GM23338 (cell line): ENCODE results near the gene COL18A1. TPM values are rescaled to one million over a fixed set of nuclear protein-coding genes. Genes with fewer than 3 reads are reported as not detected.

ENCODE experiments used
- CTCF ChIP-seq, 2 experiments: fragments of 200-600 bp in 1 of 2; sonication (generic) in 1 of 2; conservative IDR thresholded peaks; 2 replicates each; pipeline versions ENCODE4 v1.5.1 to v1.6.1; 2016 to 2017; ENCODE audit warnings: antibody characterized with exemption in 2 of 2, low read depth in 2 of 2, mild to moderate bottlenecking in 2 of 2, moderate library complexity in 1 of 2
- STAT1 ChIP-seq: IDR thresholded peaks from one replicate; pipeline ENCODE4 v1.6.1; 2016; ENCODE audit warnings: antibody characterized with exemption; ENCODE audit not compliant: unreplicated experiment
- polyA plus RNA-seq: library from polyadenylated mRNA; unstranded; fragments of >200 nt; fragmentation: Nextera tagmentation; extraction: Ambion mirVana; gene quantifications from 2 replicates; pipeline ENCODE4 v1.2.1, GENCODE V29; 2016
- total RNA-seq: library from RNA; depleted of rRNA; stranded (reverse); fragments of >200 nt; shearing (Covaris generic); gene quantifications from 2 replicates; pipeline ENCODE4 v1.2.3, GENCODE V29; 2014
- TF ChIP-seq, protein P1 (sequence below): fragments of 250-450 bp; sonication (Bioruptor Pico); IDR thresholded peaks from 2 replicates; pipeline ENCODE4 v1.5.0; 2020; ENCODE audit warnings: mild to moderate bottlenecking, moderate library complexity
- TF ChIP-seq, protein P2 (sequence below): IDR thresholded peaks from one replicate; pipeline ENCODE4 v1.6.1; 2018; ENCODE audit warnings: antibody characterized with exemption; ENCODE audit not compliant: unreplicated experiment

Gene COL18A1
- total and polyA plus RNA-seq, 2 experiments from 2014 or later, result 38.4 to 430 TPM

DNA sequence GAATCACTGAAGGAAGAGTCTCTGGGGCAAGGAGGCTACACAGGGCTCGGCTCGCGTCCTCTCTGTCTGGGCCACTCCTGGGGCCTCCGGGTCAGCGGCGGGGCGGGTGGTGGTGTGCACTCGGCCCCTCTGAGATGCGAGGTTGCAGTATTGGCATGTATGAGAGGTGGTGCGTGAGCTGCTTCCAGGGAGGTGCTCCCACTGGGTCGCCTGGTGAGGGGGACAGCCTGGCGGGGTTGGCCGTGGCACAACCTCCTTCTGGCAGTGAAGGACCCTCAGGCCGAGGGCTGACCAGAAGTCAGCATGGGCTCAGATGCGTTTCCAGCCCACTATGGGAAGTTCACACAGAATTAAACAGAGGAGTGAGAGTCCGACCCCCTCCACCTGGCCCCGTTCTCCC lies 38.5 kb upstream of the COL18A1 start (continued):
- TF ChIP-seq, protein P1, sequence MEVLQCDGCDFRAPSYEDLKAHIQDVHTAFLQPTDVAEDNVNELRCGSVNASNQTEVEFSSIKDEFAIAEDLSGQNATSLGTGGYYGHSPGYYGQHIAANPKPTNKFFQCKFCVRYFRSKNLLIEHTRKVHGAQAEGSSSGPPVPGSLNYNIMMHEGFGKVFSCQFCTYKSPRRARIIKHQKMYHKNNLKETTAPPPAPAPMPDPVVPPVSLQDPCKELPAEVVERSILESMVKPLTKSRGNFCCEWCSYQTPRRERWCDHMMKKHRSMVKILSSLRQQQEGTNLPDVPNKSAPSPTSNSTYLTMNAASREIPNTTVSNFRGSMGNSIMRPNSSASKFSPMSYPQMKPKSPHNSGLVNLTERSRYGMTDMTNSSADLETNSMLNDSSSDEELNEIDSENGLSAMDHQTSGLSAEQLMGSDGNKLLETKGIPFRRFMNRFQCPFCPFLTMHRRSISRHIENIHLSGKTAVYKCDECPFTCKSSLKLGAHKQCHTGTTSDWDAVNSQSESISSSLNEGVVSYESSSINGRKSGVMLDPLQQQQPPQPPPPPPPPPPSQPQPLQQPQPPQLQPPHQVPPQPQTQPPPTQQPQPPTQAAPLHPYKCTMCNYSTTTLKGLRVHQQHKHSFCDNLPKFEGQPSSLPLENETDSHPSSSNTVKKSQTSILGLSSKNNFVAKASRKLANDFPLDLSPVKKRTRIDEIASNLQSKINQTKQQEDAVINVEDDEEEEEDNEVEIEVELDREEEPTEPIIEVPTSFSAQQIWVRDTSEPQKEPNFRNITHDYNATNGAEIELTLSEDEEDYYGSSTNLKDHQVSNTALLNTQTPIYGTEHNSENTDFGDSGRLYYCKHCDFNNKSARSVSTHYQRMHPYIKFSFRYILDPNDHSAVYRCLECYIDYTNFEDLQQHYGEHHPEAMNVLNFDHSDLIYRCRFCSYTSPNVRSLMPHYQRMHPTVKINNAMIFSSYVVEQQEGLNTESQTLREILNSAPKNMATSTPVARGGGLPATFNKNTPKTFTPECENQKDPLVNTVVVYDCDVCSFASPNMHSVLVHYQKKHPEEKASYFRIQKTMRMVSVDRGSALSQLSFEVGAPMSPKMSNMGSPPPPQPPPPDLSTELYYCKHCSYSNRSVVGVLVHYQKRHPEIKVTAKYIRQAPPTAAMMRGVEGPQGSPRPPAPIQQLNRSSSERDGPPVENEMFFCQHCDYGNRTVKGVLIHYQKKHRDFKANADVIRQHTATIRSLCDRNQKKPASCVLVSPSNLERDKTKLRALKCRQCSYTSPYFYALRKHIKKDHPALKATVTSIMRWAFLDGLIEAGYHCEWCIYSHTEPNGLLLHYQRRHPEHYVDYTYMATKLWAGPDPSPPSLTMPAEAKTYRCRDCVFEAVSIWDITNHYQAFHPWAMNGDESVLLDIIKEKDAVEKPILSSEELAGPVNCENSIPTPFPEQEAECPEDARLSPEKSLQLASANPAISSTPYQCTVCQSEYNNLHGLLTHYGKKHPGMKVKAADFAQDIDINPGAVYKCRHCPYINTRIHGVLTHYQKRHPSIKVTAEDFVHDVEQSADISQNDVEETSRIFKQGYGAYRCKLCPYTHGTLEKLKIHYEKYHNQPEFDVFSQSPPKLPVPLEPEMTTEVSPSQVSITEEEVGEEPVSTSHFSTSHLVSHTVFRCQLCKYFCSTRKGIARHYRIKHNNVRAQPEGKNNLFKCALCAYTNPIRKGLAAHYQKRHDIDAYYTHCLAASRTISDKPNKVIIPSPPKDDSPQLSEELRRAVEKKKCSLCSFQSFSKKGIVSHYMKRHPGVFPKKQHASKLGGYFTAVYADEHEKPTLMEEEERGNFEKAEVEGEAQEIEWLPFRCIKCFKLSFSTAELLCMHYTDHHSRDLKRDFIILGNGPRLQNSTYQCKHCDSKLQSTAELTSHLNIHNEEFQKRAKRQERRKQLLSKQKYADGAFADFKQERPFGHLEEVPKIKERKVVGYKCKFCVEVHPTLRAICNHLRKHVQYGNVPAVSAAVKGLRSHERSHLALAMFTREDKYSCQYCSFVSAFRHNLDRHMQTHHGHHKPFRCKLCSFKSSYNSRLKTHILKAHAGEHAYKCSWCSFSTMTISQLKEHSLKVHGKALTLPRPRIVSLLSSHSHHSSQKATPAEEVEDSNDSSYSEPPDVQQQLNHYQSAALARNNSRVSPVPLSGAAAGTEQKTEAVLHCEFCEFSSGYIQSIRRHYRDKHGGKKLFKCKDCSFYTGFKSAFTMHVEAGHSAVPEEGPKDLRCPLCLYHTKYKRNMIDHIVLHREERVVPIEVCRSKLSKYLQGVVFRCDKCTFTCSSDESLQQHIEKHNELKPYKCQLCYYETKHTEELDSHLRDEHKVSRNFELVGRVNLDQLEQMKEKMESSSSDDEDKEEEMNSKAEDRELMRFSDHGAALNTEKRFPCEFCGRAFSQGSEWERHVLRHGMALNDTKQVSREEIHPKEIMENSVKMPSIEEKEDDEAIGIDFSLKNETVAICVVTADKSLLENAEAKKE (CRISPR knock-in tag), result no peak
- TF ChIP-seq CTCF (conservative IDR thresholded peaks at IDR 0.05; ENCODE audit: low read depth in 2 of 2) (no peak), STAT1 (no peak)
- TF ChIP-seq, protein P2, sequence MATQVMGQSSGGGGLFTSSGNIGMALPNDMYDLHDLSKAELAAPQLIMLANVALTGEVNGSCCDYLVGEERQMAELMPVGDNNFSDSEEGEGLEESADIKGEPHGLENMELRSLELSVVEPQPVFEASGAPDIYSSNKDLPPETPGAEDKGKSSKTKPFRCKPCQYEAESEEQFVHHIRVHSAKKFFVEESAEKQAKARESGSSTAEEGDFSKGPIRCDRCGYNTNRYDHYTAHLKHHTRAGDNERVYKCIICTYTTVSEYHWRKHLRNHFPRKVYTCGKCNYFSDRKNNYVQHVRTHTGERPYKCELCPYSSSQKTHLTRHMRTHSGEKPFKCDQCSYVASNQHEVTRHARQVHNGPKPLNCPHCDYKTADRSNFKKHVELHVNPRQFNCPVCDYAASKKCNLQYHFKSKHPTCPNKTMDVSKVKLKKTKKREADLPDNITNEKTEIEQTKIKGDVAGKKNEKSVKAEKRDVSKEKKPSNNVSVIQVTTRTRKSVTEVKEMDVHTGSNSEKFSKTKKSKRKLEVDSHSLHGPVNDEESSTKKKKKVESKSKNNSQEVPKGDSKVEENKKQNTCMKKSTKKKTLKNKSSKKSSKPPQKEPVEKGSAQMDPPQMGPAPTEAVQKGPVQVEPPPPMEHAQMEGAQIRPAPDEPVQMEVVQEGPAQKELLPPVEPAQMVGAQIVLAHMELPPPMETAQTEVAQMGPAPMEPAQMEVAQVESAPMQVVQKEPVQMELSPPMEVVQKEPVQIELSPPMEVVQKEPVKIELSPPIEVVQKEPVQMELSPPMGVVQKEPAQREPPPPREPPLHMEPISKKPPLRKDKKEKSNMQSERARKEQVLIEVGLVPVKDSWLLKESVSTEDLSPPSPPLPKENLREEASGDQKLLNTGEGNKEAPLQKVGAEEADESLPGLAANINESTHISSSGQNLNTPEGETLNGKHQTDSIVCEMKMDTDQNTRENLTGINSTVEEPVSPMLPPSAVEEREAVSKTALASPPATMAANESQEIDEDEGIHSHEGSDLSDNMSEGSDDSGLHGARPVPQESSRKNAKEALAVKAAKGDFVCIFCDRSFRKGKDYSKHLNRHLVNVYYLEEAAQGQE, result no peak
